ENCODE data around the gene SEMA5B. TPM values are rescaled to one million over a fixed set of nuclear protein-coding genes. Genes with fewer than 3 reads are reported as not detected.

Gene SEMA5B
- total and polyA plus RNA-seq, 9 of the 15 experiments (the other 6 are each of a cell fraction or from before 2014, with no cell fraction given) = not detected

- Histone ChIP-seq H3K4me1 (replicated peaks in 1 of 2; ENCODE audit: control insufficient read depth in 2 of 2, insufficient read depth in 2 of 2, low read length in 2 of 2) (no peaks in the 10 kb centered on the region), H3K79me2 (ENCODE audit: control insufficient read depth, insufficient read depth, low read length) (no peaks in the 10 kb centered on the region), H2AFZ (ENCODE audit: low read depth, low read length) (no peak overlapping the region), H3K9me3 (replicated peaks; ENCODE audit: control insufficient read depth, insufficient read depth, low read depth, low read length) (no peaks in the 10 kb centered on the region), H3K27me3 (ENCODE audit: control insufficient read depth in 2 of 2, insufficient read depth in 2 of 2, low read length in 2 of 2) (peaks cover 5 to 56% of the 10 kb centered on the region in 2 experiments; a peak in 3 of 5 replicates), H3K4me2 (ENCODE audit: insufficient read depth, low read length) (no peak overlapping the region), H4K20me1 (replicated peaks; ENCODE audit: control insufficient read depth, insufficient read depth, low read length) (no peaks in the 10 kb centered on the region; the same call in 1 of the 2 replicates), H3K9me1 (ENCODE audit: control insufficient read depth, insufficient read depth, low read length) (no peaks in the 10 kb centered on the region), H3K27ac (ENCODE audit: extremely low read depth, low read depth, low read length) (no peak overlapping the region), H3K4me3 (no peak overlapping the region), H3K36me3 (ENCODE audit: control insufficient read depth, insufficient read depth, low read length) (no peaks in the 10 kb centered on the region), H3K9ac (ENCODE audit: insufficient read depth in 1 of 2, low read depth in 2 of 2, low read length in 2 of 2) (no peak overlapping the region)
- POLR2A ChIA-PET = no interaction called here
- no TSS peak for BruUV-seq (replicated peaks)
- intact Hi-C loops (cut with micrococcal nuclease) = no loop called here
- FAIRE-seq = no peak
- no peak for TF ChIP-seq ZFP36 (IDR thresholded peaks at IDR 0.05; ENCODE audit: low read depth, low read length, partially characterized antibody)
- TF ChIP-seq NELFE (IDR thresholded peaks at IDR 0.05; ENCODE audit: insufficient read depth, insufficient read length) = no peak
- TF ChIP-seq NFYB (IDR thresholded peaks at IDR 0.05; ENCODE audit: extremely low read depth, insufficient read length) = no peak
- no peak for TF ChIP-seq ARID3A (IDR thresholded peaks at IDR 0.05; ENCODE audit: borderline replicate concordance, low read depth, low read length)
- no peak for TF ChIP-seq ZNF232 (CRISPR knock-in tag; IDR thresholded peaks at IDR 0.05)
- no peak for TF ChIP-seq TCF3 (CRISPR knock-in tag; IDR thresholded peaks at IDR 0.05)
- no peak for TF ChIP-seq MEF2D (tag; conservative IDR thresholded peaks at IDR 0.05; ENCODE audit: low read depth)
- TF ChIP-seq, protein P1, sequence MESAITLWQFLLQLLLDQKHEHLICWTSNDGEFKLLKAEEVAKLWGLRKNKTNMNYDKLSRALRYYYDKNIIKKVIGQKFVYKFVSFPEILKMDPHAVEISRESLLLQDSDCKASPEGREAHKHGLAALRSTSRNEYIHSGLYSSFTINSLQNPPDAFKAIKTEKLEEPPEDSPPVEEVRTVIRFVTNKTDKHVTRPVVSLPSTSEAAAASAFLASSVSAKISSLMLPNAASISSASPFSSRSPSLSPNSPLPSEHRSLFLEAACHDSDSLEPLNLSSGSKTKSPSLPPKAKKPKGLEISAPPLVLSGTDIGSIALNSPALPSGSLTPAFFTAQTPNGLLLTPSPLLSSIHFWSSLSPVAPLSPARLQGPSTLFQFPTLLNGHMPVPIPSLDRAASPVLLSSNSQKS (CRISPR knock-in tag; IDR thresholded peaks at IDR 0.05) = no peak
- TF ChIP-seq TRIM28 (IDR thresholded peaks at IDR 0.05) = no peak
- TF ChIP-seq, protein P2, sequence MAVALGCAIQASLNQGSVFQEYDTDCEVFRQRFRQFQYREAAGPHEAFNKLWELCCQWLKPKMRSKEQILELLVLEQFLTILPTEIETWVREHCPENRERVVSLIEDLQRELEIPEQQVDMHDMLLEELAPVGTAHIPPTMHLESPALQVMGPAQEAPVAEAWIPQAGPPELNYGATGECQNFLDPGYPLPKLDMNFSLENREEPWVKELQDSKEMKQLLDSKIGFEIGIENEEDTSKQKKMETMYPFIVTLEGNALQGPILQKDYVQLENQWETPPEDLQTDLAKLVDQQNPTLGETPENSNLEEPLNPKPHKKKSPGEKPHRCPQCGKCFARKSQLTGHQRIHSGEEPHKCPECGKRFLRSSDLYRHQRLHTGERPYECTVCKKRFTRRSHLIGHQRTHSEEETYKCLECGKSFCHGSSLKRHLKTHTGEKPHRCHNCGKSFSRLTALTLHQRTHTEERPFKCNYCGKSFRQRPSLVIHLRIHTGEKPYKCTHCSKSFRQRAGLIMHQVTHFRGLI (CRISPR knock-in tag; IDR thresholded peaks at IDR 0.05) = no peak
- no peak for DNase-seq (ENCODE audit: extremely low read depth in 1 of 4, low spot score in 3 of 4)
- no peak for ATAC-seq
- in situ Hi-C loops (cut with MboI) = no loop called here
- CTCF ChIA-PET (ENCODE audit: low intra/inter-chr PET ratio) = no interaction called here
- WGBS (ENCODE audit: insufficient coverage, low coverage, missing lambda C conversion rate) = 11% methylated on average over 3 of the region's 3 CpGs
Observed at GRCh38 chr3:122984650-122985049, 42.9 kb downstream of the SEMA5B start.

Data from K562 (cell line).